Measurements from ENCODE around the gene MTO1. TPM values are rescaled to one million over a fixed set of nuclear protein-coding genes. Genes with fewer than 3 reads are reported as not detected.
A peak's percentile ranks its signal among the peaks of the same experiment; 100 is the strongest.
"Not testable (repeated sequence)": the region's sequence is repeated elsewhere in the genome, so short reads cannot be mapped to it uniquely, and the experiment has no call there.

The MTO1 gene
- total RNA-seq, 1 donor from 2014 or later: 42.5 TPM

DNA sequence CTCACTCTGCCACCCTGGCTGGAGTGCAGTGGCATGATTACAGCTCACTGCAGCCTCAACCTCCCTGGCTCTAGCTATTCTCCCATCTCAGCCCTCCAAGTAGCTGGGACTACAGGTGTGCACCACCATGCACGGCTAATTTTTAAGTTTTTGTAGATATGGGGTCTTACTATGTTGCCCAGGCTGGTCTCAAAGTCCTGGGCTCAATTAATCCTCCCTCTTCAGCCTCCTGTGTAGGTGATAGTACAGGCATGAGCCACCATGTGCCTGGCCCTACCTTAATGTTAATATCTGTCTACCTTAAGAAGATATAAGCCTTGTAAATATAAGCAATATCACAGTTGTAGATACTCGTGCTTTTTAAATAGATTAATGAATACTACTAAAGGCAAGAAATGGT, 42.6 kb downstream of the MTO1 start:
- no peak for DNase-seq (ENCODE audit: low spot score)

- no peak for DNase-seq (ENCODE audit: low spot score)
Observed at GRCh38 chr6:73505142-73505541, 43.6 kb downstream of the MTO1 start.

- DNase-seq (ENCODE audit: low spot score): not testable (repeated sequence)
Observed at GRCh38 chr6:73505705-73506104, 44.2 kb downstream of the MTO1 start.

GRCh38 chr6:73506246-73506645, 44.7 kb downstream of the MTO1 start:
- no peak for DNase-seq (ENCODE audit: low spot score)

- no peak for DNase-seq (ENCODE audit: low spot score)
Observed at GRCh38 chr6:73508776-73509175, 47.2 kb downstream of the MTO1 start.

DNA sequence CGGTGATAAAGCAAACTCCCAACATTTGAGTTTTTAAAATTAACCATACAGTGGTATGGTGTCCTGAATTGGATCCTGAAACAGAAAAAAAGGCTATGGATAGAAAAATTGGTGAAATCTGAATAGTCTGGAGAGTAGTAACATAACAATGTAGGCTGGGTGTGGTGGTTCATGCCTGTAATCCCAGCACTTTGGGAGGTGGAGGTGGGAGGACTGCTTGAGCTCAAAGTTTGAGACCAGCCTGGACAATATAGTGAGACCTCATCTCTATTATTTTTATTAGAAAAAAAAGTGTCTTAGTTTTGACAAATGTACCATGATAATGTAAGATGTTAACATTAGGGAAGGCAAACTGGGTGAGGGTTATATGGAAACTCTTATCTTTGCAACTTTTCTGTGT, 48.3 kb downstream of the MTO1 start:
- DNase-seq (ENCODE audit: low spot score): no peak

GRCh38 chr6:73511796-73512195, 50.3 kb downstream of the MTO1 start:
- DNase-seq (ENCODE audit: low spot score): no peak

- DNase-seq (ENCODE audit: low spot score): no peak
Observed at GRCh38 chr6:73513496-73513854, 51.9 kb downstream of the MTO1 start.

- DNase-seq (ENCODE audit: low spot score): no peak
Observed at GRCh38 chr6:73514746-73515110, 53.2 kb downstream of the MTO1 start.

GRCh38 chr6:73515204-73515655, 53.7 kb downstream of the MTO1 start:
- DNase-seq (ENCODE audit: low spot score): no peak

GRCh38 chr6:73516514-73517489, 55.3 kb downstream of the MTO1 start:
- peak; percentile 15 for DNase-seq (ENCODE audit: low spot score)

- peak; percentile 36 for DNase-seq (ENCODE audit: low spot score)
Observed at GRCh38 chr6:73518100-73518981, 56.8 kb downstream of the MTO1 start.

- DNase-seq (ENCODE audit: low spot score): peak; percentile 9
Observed at GRCh38 chr6:73518982-73519881, 57.7 kb downstream of the MTO1 start.

DNA sequence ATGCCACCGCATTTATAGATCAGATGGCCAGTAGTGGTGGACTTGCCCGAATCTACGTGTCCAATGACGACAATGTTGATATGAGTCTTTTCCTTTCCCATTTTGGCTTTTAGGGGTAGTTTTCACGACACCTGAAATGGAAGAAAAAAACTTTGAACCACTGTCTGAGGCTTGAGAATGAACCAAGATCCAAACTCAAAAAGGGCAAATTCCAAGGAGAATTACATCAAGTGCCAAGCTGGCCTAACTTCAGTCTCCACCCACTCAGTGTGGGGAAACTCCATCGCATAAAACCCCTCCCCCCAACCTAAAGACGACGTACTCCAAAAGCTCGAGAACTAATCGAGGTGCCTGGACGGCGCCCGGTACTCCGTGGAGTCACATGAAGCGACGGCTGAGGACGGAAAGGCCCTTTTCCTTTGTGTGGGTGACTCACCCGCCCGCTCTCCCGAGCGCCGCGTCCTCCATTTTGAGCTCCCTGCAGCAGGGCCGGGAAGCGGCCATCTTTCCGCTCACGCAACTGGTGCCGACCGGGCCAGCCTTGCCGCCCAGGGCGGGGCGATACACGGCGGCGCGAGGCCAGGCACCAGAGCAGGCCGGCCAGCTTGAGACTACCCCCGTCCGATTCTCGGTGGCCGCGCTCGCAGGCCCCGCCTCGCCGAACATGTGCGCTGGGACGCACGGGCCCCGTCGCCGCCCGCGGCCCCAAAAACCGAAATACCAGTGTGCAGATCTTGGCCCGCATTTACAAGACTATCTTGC, 58.6 kb downstream of the MTO1 start:
- DNase-seq (ENCODE audit: low spot score): peak; percentile 83

GRCh38 chr6:73520688-73521350, 59.3 kb downstream of the MTO1 start, which contains the start of gene EEF1A1:
Gene EEF1A1, minus strand, starts transcription at chr6:73521032. Its CDS starts 1,006 bp downstream, at chr6:73520026.
- DNase-seq (ENCODE audit: low spot score): peak; percentile 100

GRCh38 chr6:73521351-73521985, 59.9 kb downstream of the MTO1 start:
- DNase-seq (ENCODE audit: low spot score): no peak

DNA sequence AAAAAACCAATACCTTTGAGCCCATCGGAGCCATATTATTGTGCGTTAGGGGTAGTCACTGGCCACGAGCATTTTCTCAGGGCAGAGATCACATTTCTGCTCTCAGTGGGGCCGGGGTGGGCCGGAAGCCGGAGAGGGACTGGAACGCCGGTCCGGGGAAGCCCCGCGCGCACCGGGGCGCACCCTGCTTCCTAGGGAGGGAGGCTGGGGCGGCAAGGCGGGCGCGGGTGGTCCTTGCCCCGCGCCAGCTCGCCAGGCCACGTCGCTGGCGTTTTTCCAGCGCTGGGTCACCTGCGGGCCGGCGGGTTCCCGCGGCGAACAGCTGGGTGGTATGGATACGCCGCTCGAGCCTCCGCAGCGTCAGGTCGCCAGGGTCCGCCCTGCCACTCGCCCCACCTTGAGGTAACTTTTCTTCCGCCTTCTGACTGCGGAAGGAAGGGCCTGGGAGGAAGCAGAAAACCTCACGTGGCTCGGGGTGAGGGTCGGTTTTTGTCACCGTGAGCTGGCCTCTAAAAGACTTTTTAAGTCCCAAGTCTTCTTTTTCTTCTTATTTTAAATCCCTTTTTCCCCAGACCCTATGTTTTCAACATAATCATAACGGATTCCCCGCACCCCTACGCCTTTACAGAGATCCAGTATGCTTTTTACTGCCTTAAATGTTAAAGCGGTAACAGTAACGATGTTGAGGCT, 62.0 kb downstream of the MTO1 start:
- DNase-seq (ENCODE audit: low spot score): peak; percentile 79

GRCh38 chr6:73525546-73526330, 64.2 kb downstream of the MTO1 start:
- DNase-seq (ENCODE audit: low spot score): no peak
